ENCODE data around the gene ZMYND15.

The ZMYND15 gene

DNA sequence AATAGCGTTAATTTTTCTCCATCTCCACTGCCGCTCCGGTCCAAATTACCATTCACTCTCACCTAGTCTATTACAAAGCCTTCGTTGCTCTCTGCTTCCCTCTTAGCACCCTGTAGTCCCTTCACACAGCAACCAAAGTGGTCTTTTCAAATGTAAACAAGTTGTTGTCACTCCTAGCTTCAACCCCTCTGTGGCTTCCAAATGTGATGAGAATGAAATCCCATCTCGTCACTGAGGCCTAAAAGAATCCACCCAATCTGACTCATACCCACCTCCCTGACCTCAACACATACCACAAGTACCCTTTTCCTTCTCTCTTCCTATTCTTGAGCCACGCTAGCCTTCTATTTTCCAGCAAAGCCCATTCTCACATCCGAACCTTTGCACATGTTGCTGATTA, 33.5 kb upstream of the ZMYND15 start:
- H3K36me3 ChIP-seq: peaks cover 18% of the 10 kb centered on the region; the same call in 1 of the 2 replicates
- DNase-seq: no peak
- H3K27ac ChIP-seq: no peak overlapping the region
- no peaks in the 10 kb centered on the region for H3K27me3 ChIP-seq (ENCODE audit: insufficient read depth, low read depth, severe bottlenecking)
- H3K9me3 ChIP-seq (ENCODE audit: severe bottlenecking): peaks cover 3% of the 10 kb centered on the region
- TF ChIP-seq, protein P1, sequence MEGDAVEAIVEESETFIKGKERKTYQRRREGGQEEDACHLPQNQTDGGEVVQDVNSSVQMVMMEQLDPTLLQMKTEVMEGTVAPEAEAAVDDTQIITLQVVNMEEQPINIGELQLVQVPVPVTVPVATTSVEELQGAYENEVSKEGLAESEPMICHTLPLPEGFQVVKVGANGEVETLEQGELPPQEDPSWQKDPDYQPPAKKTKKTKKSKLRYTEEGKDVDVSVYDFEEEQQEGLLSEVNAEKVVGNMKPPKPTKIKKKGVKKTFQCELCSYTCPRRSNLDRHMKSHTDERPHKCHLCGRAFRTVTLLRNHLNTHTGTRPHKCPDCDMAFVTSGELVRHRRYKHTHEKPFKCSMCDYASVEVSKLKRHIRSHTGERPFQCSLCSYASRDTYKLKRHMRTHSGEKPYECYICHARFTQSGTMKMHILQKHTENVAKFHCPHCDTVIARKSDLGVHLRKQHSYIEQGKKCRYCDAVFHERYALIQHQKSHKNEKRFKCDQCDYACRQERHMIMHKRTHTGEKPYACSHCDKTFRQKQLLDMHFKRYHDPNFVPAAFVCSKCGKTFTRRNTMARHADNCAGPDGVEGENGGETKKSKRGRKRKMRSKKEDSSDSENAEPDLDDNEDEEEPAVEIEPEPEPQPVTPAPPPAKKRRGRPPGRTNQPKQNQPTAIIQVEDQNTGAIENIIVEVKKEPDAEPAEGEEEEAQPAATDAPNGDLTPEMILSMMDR (IDR thresholded peaks at IDR 0.05; ENCODE audit: low read depth, low read length): no peak
- no peak overlapping the region for H3K4me3 ChIP-seq (ENCODE audit: low read depth, low read length)

DNA sequence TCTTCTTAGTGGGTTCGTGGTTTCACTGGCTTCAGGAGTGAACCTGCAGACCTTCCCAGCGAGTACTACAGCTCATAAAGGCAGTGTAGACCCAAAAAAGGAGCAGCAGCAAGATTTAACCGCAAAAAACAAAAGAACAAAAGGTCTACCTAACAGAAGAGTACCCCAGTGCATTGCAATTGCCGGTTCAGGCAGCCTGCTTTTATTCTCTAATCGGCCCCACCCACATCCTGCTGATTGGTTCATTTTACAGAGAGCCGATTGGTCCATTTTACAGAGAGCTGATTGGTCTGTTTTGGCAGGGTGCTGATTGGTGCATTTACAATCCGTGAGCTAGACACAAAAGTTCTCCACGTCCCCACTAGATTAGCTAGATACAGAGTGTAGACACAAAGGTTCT, 31.2 kb upstream of the ZMYND15 start:
- no peak overlapping the region for H3K4me3 ChIP-seq (ENCODE audit: low read depth, low read length)
- H3K36me3 ChIP-seq: peaks cover 8% of the 10 kb centered on the region
- no peak overlapping the region for H3K27ac ChIP-seq
- no peaks in the 10 kb centered on the region for H3K27me3 ChIP-seq (ENCODE audit: insufficient read depth, low read depth, severe bottlenecking)
- peak; percentile 26 for DNase-seq
- TF ChIP-seq, protein P1 (IDR thresholded peaks at IDR 0.05; ENCODE audit: low read depth, low read length): no peak
- peaks cover 3% of the 10 kb centered on the region for H3K9me3 ChIP-seq (ENCODE audit: severe bottlenecking)

DNA sequence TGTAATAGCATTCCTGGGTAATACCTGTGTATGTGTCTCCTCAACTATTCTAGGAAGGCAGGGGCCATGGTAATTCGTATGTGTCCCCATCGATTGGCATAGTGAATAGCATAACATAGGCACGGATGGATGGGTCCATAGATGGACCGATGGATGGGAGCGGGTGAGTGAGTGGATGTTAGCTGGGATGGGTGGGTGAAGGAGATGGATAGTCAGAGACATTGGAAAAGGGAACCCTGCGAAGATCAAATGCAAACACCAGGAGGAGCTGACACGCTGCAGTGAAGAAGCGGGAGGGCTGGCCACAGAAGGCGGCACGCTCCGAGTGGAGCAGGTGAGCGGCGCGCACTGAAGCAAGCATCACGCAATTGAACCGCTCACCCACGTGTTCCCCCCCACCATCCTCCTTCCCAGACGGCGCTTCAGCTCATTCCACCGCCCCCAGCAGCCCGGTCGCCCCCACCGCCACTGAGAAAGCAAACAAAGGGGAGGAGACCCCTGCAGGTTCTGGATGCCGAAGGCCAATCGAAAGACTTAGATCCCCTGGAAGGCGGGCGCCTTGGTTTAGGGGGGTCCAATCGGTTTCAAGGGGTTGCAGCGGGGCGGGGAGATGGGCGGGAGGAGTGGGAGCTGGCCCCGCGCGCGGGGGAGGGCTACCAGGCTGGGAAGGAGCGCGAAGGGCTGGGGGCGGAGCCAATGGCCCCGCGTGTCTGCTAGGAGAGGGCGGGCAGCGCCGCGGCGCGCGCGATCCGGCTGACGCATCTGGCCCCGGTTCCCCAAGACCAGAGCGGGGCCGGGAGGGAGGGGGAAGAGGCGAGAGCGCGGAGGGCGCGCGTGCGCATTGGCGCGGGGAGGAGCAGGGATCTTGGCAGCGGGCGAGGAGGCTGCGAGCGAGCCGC, 29.6 kb upstream of the ZMYND15 start, which contains the start of gene ARRB2:
Gene ARRB2, plus strand, starts transcription at position 839 of the 899 bp plus-strand sequence. CDS start 90 bp downstream, outside the sequence.
- Histone ChIP-seq H3K27ac (peak within 1 kb of the TSS; percentile 85), H3K27me3 (ENCODE audit: insufficient read depth, low read depth, severe bottlenecking) (no peaks in the 10 kb centered on the region), H3K4me3 (ENCODE audit: low read depth, low read length) (peak within 1 kb of the TSS; percentile 89), H3K9me3 (ENCODE audit: severe bottlenecking) (peaks cover 3% of the 10 kb centered on the region), H3K36me3 (peaks cover 13% of the 10 kb centered on the region)
- DNase-seq: peak; percentile 99
- TF ChIP-seq, protein P1 (IDR thresholded peaks at IDR 0.05; ENCODE audit: low read depth, low read length): peak; percentile 81

DNA sequence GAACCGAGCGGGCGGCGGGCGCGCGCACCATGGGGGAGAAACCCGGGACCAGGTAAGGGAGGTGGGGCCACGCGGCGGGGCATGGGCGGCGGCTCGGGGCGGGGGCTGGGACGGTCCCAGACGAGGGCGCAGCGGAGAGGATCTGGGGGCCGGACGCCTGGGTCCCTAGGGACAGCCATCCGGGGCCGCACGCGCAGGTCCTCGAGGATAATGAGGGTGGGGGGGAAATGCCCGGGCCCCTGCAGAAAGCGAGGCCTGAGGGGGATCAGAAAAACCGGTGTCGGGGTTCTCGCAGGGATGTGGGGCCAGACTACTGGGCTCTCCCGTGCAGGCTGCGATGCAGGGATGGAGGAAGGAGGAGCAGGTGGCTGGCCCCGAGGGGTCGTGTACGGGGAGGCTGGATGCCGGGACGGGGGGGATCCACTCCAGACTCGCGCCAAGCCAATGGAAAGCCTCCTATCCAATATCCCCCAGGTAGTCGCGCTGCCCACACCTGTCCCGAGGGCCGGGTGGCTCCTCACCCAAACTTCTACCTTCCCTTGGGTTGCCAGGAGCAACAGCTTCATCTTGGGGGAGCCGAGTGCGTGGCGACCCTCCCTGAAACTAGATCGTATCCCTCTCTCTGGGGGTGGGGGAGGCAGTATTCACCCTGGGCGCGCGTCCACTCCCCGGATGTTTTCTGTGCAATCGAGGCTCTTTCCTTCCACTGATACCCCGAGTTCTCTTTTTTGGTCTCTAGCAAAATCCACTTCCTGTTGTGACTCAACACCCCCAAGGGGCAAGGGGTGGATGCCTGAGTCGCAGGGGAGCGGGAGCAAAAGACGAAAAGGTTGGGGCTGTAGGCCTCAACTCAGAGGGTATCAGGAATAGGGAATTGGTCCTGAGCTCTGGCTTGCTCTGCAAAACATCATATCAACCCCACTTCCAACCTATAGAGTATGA, 28.7 kb upstream of the ZMYND15 start:
- Histone ChIP-seq H3K4me3 (ENCODE audit: low read depth, low read length) (peak overlapping the region; percentile 89), H3K9me3 (ENCODE audit: severe bottlenecking) (peaks cover 3% of the 10 kb centered on the region), H3K27me3 (ENCODE audit: insufficient read depth, low read depth, severe bottlenecking) (no peaks in the 10 kb centered on the region), H3K27ac (peak overlapping the region; percentile 85), H3K36me3 (peaks cover 17% of the 10 kb centered on the region)
- TF ChIP-seq, protein P1 (IDR thresholded peaks at IDR 0.05; ENCODE audit: low read depth, low read length): no peak
- DNase-seq: no peak

DNA sequence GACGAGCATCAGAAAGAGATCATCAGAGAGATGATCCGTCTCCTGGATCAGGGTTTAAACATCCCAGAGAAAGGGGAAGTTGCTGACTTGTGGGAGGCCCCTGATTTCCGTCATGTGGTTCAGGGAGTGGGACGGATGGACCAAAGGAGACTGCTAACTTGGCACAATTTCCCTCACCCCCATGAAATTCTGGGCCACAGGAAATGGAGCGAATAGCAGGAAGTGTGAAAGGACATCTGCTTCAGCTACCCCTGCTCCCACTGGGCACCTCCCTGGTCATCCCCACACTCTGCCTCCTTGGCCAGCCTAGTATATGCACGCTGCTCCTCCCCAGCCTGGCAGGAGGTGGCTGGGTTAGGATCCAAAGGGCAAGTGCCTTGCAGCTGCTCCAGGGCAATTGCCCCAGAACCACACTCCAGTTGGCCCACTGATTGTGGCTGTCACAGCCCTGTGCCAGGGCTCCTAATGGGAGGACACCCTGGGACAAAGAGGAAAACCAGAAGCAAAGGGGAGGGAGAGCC, 27.9 kb upstream of the ZMYND15 start:
- H3K27ac ChIP-seq: no peak overlapping the region
- H3K27me3 ChIP-seq (ENCODE audit: insufficient read depth, low read depth, severe bottlenecking): no peaks in the 10 kb centered on the region
- DNase-seq: no peak
- H3K36me3 ChIP-seq: peaks cover 20% of the 10 kb centered on the region
- H3K4me3 ChIP-seq (ENCODE audit: low read depth, low read length): peak overlapping the region; percentile 89
- TF ChIP-seq, protein P1 (IDR thresholded peaks at IDR 0.05; ENCODE audit: low read depth, low read length): no peak
- H3K9me3 ChIP-seq (ENCODE audit: severe bottlenecking): peaks cover 3% of the 10 kb centered on the region

Data from WERI-Rb-1 (cell line).